Stimulated activated CD8-positive, alpha-beta memory T cell treated with anti-CD3 and anti-CD28 coated beads, Interleukin-15, amount 100 ng/mL, for 4 hours (primary cell): ENCODE data around the gene TRPT1.
A peak's percentile ranks its signal among the peaks of the same experiment; 100 is the strongest.
"Not testable (repeated sequence)": the region's sequence is repeated elsewhere in the genome, so short reads cannot be mapped to it uniquely, and the experiment has no call there.

Experiments
- DNase-seq, 2 donors: peaks; one replicate each; pipeline ENCODE4 v3.0.0-alpha.2; 2020; ENCODE audit warnings: low read depth in 2 of 2

The TRPT1 gene

DNA sequence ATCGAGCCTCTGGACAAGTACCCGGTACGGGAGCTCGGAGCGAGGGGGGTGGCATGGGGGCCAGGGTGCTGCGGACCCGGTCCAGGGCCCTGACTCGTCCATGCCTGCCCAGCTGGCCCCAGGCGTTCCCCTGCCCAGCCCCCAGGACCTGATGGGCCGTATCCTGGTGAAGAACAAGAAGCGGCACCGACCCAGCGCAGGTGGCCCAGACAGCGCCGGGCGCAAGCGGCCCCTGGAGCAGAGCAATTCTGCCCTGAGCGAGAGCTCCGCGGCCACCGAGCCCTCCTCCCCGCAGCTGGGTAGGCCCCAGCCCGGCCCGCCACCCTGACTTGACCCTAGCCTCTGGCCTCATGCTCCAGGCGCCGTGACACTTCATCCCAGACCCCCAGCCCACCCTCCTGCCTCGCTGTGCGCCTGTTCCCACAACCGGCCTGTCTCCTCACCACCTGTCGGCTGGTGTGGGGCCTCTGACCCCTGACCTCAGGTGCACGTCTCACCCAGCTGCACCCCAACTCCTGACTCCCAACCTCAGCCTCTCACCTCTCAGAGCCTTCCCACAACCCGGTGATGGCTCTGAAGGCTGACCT is 33.1 kb upstream of the TRPT1 start:
- no peak for DNase-seq

- no peak for DNase-seq
Observed at GRCh38 chr11:64258356-64258755, 32.4 kb upstream of the TRPT1 start.

DNA sequence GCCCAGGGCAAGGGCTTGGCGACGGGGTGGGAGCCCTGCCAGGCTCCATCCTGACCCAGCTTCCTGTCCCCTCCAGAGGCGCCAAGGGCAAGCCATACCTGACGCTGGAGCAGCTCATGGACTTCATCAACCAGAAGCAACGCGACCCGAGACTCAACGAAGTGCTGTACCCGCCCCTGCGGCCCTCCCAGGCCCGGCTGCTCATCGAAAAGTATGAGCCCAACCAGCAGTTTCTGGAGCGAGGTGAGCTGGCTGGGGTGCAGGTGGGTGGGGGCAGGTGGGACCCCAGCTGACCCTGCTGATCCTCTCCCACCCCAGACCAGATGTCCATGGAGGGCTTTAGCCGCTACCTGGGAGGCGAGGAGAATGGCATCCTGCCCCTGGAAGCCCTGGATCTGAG is 30.3 kb upstream of the TRPT1 start:
- DNase-seq: no peak

DNA sequence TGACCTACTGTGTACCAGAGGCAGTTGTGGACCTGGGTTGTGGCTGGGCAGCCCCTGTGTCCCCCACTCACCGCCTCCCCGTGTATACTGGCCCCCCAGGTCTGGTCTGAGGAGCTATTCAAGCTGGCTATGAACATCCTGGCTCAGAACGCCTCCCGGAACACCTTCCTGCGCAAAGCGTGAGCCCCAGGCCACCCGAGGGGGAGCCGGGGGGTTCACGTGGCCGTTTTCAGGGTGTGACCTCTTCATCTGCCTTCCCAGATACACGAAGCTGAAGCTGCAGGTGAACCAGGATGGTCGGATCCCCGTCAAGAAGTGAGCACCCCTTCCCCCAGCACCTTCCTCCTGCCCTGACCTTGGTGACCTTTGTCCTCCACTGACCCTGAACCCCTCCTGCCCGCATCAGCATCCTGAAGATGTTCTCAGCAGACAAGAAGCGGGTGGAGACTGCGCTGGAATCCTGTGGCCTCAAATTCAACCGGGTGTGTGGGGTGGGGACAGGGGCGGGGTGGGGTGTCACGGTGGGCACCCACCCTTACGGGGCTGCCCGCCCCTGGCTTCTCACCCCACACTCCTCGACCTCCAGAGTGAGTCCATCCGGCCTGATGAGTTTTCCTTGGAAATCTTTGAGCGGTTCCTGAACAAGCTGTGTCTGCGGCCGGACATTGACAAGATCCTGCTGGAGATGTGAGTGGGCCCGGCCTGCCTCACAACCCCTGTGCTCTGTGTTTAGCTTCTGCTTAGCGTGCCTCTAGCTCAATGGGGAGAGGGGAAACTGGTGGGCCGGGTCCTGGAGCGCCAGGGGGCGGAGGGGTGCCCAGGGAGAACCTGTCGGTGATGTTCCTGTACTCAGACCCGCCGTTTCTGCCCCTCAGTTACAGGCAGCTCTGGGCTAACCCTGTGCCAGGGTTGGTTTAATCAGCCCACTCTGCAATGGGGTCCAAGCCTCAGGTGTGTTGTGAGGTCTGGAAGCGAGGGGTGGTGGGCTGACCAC is 29.4 kb upstream of the TRPT1 start:
- DNase-seq: no peak

DNA sequence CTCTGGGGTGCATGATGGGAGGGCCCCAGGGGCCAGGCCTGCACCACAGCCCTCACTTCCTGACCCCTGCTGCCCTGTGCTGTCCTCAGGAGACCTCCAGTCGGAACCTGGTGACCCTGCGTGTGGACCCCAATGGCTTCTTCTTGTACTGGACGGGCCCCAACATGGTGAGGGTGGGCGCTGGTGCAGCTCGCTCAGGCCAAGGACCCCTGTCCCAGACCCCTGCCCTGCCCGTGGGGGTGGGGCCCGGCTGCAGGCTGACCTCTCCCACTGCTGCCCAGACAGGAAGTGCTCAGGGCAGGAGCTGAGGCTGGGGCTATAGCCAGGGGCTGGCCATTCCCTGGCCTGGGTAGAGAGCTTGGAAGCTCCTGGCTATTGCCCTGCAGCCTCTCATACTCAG is 28.3 kb upstream of the TRPT1 start:
- no peak for DNase-seq

DNA sequence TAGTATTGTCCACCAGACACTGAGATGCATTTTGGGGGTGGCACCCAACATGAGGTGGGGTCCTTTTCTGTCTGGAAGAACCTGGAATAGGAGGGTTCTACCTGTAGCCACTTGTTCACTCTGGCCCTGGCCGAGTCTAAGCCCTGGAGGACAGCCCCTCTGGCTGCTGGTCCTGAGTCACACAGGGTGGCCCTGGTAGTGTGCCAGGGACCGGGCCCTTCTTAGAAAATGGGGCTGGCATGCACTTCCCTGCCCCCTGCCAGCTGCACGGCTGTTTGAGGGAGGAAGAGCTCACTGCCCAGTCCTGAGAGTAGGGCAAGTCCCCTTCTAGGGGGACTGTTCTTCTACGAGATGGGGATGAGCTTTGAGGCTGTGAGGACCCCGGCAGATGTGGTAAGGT is 27.5 kb upstream of the TRPT1 start:
- no peak for DNase-seq

GRCh38 chr11:64253043-64253442 is 27.1 kb upstream of the TRPT1 start:
- no peak for DNase-seq

- no peak for DNase-seq
Observed at GRCh38 chr11:64252003-64252872, 26.3 kb upstream of the TRPT1 start.

- no peak for DNase-seq
Observed at GRCh38 chr11:64251753-64252002, 25.7 kb upstream of the TRPT1 start.

DNA sequence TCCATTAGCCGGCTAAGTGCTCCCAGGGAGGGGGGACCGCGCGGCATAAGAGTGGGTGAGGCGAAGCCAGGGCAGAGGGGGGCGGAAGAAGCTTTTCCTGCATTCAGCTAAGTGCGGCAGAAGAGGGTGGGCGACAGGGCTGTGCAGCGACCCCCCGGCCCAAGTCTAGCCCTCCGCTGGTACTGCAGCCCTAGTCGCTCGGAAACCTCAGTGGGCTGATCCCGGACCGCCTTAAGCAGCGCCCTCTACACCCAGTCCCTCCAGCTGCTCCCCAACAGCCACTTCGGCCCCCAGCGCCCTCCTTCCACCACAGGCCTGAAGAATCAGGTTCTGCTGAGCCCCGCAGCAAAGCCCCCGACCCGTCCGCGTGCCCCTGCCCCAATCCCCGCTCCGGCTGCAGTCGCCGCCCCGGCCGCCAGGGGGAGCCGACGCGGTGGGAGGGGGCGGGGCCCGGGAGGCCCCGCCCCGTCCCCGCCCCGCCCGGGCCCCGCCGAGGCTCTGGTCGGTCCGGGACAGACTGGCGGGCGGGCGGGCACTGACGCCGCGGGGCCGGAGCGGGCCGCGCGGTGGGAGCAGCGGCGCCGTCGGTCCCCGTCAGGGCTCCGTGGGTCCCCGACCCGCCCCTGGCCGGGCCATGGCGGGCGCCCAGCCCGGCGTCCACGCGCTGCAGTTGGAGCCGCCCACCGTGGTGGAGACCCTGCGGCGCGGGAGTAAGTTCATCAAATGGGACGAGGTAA is 25.2 kb upstream of the TRPT1 start, which contains the start of gene PLCB3:
Gene PLCB3, plus strand, starts transcription at position 515 of the 737 bp plus-strand sequence. Its CDS starts 120 bp downstream, at position 635.
- peak in 1 of 2 donors; percentile 43 for DNase-seq

GRCh38 chr11:64250415-64251015 is 24.5 kb upstream of the TRPT1 start:
- DNase-seq: no peak

DNA sequence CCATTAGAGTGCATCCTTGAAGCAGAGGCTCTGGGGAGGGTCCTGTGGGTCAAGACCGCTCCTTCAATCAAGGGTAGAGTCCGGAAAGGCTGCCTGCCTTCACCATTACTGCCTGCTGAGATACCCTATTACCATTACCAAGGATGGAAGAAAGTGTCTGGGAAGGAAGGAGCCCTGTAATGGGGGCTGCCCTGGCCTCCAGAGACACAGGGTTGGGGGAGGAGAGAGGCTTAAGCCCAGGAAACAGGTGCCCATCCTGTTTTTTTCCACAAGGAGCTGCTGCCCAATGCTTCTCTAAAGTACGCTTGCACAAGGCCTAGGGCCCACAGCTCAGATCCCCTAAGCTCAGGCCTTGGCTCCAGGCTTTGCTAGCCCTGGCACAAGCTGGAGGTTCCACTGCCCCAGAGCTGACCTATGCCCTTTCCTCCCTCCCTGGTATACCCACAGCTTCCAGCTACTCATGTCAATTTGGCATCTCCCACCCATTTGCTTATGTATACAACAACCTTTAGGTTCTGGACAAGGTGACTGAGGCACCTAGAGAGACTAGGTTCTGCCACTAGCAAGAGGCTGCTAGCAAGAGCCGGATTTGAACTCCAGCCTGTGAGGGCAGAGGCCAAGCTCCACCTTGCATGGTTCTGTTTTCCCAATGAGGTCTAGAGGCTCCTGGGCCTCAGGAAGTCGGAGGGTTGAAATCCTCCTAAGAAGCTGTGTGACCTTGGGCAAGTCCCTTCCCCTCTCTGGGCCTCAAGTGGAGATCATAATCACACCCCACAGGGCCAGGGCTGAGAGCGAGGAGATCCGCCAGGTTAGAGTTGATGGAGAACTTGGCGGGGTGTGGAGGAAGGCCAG is 23.8 kb upstream of the TRPT1 start:
- no peak for DNase-seq

DNA sequence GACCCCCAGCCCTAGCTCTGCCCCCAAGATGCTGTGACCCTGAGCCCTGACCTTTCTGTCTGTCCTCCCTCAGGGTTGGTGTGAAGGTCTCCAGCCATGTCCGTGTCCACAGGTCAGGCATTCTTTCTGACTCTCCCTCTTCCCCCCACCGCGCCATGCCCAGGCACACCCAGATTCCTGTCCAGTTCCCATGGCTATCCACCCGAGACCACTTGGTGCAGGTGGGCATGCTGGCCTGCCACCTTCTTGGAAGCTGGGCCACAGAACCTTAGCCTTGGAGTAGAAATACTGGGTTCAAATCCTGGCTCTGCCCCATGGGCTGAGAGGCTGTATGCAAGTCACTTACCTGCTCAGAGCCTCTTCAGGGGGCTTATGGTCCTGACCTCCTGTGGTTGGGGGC is 23.1 kb upstream of the TRPT1 start:
- no peak for DNase-seq

GRCh38 chr11:64248578-64248977 is 22.6 kb upstream of the TRPT1 start:
- DNase-seq: no peak

- no peak for DNase-seq
Observed at GRCh38 chr11:64247729-64248531, 21.9 kb upstream of the TRPT1 start.

GRCh38 chr11:64246871-64247728 is 21.1 kb upstream of the TRPT1 start, which contains the start of gene PPP1R14B:
TSS of gene PPP1R14B (minus strand) at chr11:64246943. CDS start at chr11:64246673, 270 bp downstream.
- DNase-seq: peak; percentile 59 to 65

DNA sequence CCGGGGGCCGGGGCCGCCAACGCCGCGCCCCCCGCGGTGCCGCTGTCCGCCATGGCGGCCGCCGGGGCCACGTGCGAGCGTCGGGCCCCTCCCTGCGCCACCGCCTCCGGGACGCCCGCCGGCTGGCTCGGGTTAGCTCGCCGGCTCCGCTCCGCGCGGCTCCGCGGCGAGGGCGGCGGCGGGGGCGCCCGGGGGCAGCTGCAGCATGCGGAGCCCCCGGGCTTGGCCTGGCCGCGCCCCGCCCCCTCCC is 20.6 kb upstream of the TRPT1 start:
- DNase-seq: not testable (repeated sequence)

DNA sequence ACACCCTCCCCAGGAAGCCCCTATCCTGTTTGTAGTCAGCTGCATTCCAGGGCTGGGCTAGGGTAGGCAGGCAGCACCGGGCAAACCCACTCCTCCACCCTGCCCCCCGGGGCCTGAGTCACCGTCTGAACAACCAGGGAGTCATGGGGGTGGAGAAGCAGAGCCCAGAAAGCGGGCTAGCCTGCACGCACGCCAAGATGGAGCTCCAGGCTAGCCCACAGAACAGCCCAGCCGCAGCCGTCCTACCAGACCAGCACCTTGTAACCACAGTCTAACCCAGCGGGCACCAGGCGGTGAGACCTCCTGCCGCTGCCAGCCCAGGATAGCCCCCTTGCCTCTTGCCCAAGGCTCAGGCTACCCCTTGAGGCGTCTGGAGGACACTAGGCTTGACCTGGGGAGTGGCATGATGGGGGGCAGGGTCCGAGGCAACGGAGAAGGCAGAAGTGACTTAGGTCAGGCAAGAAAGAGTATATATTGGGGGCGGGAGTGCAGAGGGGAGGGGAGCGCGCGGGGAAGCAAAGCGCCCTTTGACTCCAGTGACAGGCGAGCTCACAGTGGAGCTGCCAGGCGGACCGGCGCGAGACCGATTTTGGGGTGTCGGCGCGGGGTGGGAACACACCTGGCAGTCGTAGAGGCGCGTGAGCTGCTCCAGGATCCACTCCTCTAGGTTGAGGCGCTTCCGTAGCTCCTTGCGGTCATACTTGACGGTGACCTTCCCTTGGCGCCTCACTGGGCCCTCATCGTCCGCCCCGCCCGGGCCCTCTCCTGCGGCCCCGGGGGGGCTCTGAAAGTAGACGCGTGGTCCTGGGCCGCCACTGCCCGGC is 20.0 kb upstream of the TRPT1 start:
- DNase-seq: peak; percentile 73 to 78
